GM18520 (cell line): Measurements from ENCODE around the gene OR2W1.

ENCODE experiments used
- ATAC-seq: cut with Tn5 transposase; IDR thresholded peaks from one replicate; pipeline ENCODE4 v1.9.1; 2021; ENCODE audit not compliant: unreplicated experiment

OR2W1 gene

DNA sequence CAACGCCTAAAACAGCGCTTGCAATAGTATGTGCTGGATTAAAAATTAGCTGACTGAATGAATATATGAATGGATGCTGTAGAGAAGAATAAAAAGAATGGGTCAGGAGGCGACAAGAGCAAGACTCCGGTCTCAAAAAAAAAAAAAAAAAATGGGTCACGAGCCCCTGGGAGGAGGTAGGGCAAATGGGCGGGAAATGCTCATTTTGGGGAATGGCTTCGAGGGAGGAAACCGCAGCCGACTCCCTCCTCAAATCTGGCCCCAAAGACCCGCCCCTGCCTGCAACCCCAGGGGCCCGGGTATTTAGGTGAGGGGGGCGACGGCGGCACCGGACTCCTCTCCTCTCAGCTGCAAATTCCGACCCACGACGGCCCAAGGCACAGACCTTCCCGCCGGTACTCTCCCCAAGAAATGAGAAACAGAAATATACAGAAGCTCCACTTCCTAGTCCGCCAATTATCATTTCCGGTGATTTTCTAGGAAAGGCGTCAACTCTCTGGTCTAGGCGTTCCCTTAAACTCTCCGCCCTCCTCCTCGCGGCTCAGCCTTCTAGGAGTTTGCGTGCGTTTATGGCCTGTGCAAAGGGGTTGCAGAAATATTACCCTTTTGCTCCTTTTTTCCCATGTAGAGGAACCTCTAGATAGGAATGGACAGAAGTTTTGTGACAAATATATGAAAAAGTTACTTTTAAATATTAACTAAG lies 39.6 kb downstream of the OR2W1 start, which contains the start of gene ZNF311:
TSS of gene ZNF311 (minus strand) at position 133 of the 703 bp plus-strand sequence. CDS start 1,361 bp downstream, outside the sequence.
- ATAC-seq: no peak

DNA sequence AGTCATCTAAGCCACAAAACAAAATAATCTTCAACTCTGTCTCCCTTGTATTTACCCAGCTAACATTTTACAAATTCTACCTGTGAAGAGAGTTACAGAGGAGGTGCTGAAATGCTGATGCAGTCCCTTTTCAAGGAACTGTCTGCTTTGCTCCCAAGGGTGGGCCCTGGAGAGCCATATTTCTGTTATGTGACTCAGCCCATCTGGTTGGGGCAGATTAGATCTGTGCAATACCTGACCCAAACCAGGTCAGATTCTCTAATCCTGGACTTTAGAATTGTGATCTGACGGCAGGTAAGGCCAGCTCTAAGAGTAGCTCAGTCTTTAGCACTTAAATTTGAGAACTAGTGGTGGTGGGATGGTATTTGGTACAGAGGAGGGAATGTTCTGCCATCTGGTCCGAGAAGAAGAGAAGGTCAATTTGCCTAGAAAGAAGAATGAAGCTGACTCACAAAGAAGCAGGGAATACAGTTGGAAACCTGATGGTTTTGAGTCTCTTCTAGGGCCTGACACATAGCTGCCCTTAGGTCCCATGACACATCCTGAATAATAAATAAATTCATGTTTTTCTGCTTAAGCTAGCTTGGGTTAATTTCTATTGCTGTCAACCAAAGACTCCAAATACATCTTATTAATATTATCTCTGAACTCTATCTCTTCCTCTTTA lies 48.0 kb downstream of the OR2W1 start:
- no peak for ATAC-seq

DNA sequence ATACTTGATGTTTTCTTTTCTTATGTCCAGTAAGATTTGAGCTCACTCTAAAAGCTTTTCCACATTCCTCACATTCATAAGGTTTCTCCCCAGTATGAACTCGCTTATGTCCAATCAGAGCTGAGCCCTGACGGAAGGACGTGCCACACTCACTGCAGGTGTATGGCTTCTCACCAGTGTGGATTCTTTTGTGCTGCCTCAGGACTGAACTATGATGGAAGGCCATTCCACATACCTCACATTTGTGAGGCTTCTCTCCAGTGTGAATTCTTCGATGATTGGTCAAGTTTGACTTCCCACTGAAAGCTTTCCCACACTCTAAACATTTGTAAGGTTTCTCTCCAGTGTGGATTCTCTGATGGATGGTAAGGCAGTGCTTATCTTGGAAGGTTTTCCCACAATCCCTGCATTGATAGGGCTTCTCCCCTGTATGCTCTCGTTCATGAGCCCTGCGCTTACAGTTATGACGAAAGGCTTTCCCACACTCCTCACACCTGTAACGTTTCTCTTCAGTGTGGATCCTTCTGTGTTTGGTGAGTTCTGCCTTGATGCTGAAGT lies 49.8 kb downstream of the OR2W1 start:
- ATAC-seq: no peak
